ENCODE data around the gene PTPRK. TPM values are rescaled to one million over a fixed set of nuclear protein-coding genes. Genes with fewer than 3 reads are reported as not detected.

PTPRK gene
- total and polyA plus RNA-seq, 10 of the 15 experiments (the other 5 are each of a cell fraction or from before 2014, with no cell fraction given): 0.23 to 1.9 (median 0.55) TPM

DNA sequence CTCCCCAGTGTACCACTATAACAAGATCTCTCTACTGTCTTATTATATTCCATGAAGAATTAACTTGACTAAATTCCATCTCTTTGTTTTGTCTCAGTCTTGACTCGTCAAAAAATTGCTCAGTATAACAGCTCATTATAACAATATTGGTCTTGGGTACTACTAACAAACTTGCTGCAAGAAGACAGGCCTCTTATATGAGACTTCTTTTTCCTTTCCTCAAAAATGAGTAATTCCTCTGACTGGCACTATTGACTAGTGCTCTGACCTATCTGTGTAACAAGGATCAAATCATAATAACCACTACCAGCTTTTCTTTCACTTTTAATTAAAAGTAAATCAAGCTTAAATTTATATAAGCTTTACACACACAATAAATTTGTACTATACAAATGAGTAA is 528.3 kb downstream of the PTPRK start:
- Histone ChIP-seq H3K36me3 (ENCODE audit: control insufficient read depth in 2 of 2, insufficient read depth in 2 of 2, low read length in 1 of 2) (no peaks in the 10 kb centered on the region), H3K27me3 (replicated peaks in 1 of 2; ENCODE audit: control insufficient read depth in 2 of 2, insufficient read depth in 2 of 2, low read length in 1 of 2) (no peaks in the 10 kb centered on the region), H3K4me3 (no peak overlapping the region), H3K79me2 (ENCODE audit: control insufficient read depth, insufficient read depth, low read length) (no peaks in the 10 kb centered on the region), H3K4me2 (ENCODE audit: control insufficient read depth, insufficient read depth) (no peak overlapping the region), H3K9ac (ENCODE audit: control insufficient read depth, insufficient read depth, low read length) (no peak overlapping the region), H4K20me1 (ENCODE audit: control insufficient read depth, insufficient read depth) (no peaks in the 10 kb centered on the region), H2AFZ (ENCODE audit: control insufficient read depth, low read depth, low read length) (no peak overlapping the region), H3K27ac (ENCODE audit: control insufficient read depth, insufficient read depth) (no peak overlapping the region), H3K9me3 (replicated peaks; ENCODE audit: control insufficient read depth, insufficient read depth, low read length) (no peaks in the 10 kb centered on the region), H3K4me1 (ENCODE audit: control insufficient read depth, insufficient read depth, low read length) (no peaks in the 10 kb centered on the region)
- FAIRE-seq (no peak), ATAC-seq (no peak), DNase-seq (ENCODE audit: low read depth, low spot score) (no peak)
- POLR2A ChIA-PET: no interaction called here
- RAD21 ChIA-PET (ENCODE audit: unreplicated experiment): no interaction called here
- no TSS peak for BruUV-seq (replicated peaks)
- in situ Hi-C loops (cut with MboI) (no loop called here), intact Hi-C loops (cut with micrococcal nuclease; ENCODE audit: unreplicated experiment) (no loop called here)
- TF ChIP-seq IRF4 (IDR thresholded peaks at IDR 0.05; ENCODE audit: low read depth, low read length): no peak
- no peak for TF ChIP-seq MYB (IDR thresholded peaks at IDR 0.05; ENCODE audit: borderline replicate concordance, low read depth, low read length)
- TF ChIP-seq, protein P1, sequence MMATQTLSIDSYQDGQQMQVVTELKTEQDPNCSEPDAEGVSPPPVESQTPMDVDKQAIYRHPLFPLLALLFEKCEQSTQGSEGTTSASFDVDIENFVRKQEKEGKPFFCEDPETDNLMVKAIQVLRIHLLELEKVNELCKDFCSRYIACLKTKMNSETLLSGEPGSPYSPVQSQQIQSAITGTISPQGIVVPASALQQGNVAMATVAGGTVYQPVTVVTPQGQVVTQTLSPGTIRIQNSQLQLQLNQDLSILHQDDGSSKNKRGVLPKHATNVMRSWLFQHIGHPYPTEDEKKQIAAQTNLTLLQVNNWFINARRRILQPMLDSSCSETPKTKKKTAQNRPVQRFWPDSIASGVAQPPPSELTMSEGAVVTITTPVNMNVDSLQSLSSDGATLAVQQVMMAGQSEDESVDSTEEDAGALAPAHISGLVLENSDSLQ (IDR thresholded peaks at IDR 0.05): no peak
- no peak for TF ChIP-seq RBBP5 (conservative IDR thresholded peaks at IDR 0.05)
- TF ChIP-seq CBX3 (IDR thresholded peaks at IDR 0.05; ENCODE audit: borderline replicate concordance, low read depth): no peak
- TF ChIP-seq, protein P2, sequence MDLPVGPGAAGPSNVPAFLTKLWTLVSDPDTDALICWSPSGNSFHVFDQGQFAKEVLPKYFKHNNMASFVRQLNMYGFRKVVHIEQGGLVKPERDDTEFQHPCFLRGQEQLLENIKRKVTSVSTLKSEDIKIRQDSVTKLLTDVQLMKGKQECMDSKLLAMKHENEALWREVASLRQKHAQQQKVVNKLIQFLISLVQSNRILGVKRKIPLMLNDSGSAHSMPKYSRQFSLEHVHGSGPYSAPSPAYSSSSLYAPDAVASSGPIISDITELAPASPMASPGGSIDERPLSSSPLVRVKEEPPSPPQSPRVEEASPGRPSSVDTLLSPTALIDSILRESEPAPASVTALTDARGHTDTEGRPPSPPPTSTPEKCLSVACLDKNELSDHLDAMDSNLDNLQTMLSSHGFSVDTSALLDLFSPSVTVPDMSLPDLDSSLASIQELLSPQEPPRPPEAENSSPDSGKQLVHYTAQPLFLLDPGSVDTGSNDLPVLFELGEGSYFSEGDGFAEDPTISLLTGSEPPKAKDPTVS (IDR thresholded peaks at IDR 0.05; ENCODE audit: low read depth, low read length): no peak
- no peak for TF ChIP-seq SMC3 (IDR thresholded peaks at IDR 0.05; ENCODE audit: borderline replicate concordance, low read length)
- WGBS (ENCODE audit: insufficient coverage, insufficient replicate concordance, low lambda C conversion rate, missing lambda C conversion rate): 0% methylated on average over 1 of the region's 1 CpG
- SMC1A ChIA-PET (ENCODE audit: uncharacterized antibody, unreplicated experiment): no interaction called here
- CTCF ChIA-PET: interaction anchor here (0.8 kb wide), 1 partner anchor 140 kb away, joined by 3 read pairs; no protein-coding TSS in a partner anchor

All from GM12878 (cell line).